ENCODE results near the gene ZBTB7C.

Gene ZBTB7C

DNA sequence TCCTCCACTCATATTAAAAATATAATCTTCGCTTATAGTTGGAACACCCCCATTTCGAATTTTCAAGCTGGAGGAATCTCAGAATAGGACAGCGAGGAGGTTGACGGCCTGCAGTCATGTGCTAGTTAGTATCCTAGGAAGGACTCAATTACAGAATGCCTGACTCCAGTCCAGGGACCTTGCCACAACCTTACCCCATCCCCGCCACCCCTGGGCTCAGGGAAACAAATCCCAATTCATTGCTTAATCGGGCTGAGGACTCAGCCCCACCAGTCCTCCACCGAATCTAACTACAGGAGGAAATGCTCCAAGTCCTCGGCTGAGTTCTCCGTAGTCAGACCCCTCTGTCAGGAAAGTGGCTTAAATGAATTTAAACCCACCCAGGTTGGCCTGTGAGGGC is 31.7 kb upstream of the ZBTB7C start:
- no peak overlapping the region for H3K27ac ChIP-seq (ENCODE audit: extremely low read depth, low read depth, low read length)
- H3K4me1 ChIP-seq (ENCODE audit: control insufficient read depth, insufficient read depth, low read length), result no peaks in the 10 kb centered on the region; the same call in 1 of the 2 replicates
- H3K4me3 ChIP-seq (ENCODE audit: low read depth, low read length), result no peak overlapping the region
- ChIA-PET CTCF (interaction anchor here (2.9 to 9.4 kb wide), 2 partner anchors 210 to 413 kb away, joined by 14 to 206 read pairs; no protein-coding TSS in a partner anchor), POLR2A (no interaction called here)
- TF ChIP-seq SP3 (tag by site-specific recombination; IDR thresholded peaks at IDR 0.05) (no peak), FEZF1 (tag by site-specific recombination; IDR thresholded peaks at IDR 0.05) (no peak), MEIS1 (CRISPR knock-in tag; IDR thresholded peaks at IDR 0.05; ENCODE audit: borderline replicate concordance) (no peak), KLF10 (tag by site-specific recombination; IDR thresholded peaks at IDR 0.05) (no peak)
- TF ChIP-seq, protein P1, sequence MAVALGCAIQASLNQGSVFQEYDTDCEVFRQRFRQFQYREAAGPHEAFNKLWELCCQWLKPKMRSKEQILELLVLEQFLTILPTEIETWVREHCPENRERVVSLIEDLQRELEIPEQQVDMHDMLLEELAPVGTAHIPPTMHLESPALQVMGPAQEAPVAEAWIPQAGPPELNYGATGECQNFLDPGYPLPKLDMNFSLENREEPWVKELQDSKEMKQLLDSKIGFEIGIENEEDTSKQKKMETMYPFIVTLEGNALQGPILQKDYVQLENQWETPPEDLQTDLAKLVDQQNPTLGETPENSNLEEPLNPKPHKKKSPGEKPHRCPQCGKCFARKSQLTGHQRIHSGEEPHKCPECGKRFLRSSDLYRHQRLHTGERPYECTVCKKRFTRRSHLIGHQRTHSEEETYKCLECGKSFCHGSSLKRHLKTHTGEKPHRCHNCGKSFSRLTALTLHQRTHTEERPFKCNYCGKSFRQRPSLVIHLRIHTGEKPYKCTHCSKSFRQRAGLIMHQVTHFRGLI (tag by site-specific recombination; IDR thresholded peaks at IDR 0.05), result no peak
- H3K36me3 ChIP-seq (ENCODE audit: control insufficient read depth in 2 of 2, insufficient read depth in 1 of 2, low read length in 2 of 2), result no peaks in the 10 kb centered on the region
- no peaks in the 10 kb centered on the region for H3K9me3 ChIP-seq (ENCODE audit: control insufficient read depth, insufficient read depth, low read depth, low read length)

- ChIA-PET CTCF (interaction anchor here (0.8 to 6.4 kb wide), 7 partner anchors 9 to 409 kb away, joined by 3 to 66 read pairs (median 4); no protein-coding TSS in a partner anchor), POLR2A (no interaction called here)
- Histone ChIP-seq H3K4me1 (ENCODE audit: control insufficient read depth, insufficient read depth, low read length) (no peaks in the 10 kb centered on the region), H3K36me3 (ENCODE audit: control insufficient read depth in 2 of 2, insufficient read depth in 1 of 2, low read length in 2 of 2) (no peaks in the 10 kb centered on the region), H3K9me3 (ENCODE audit: control insufficient read depth, insufficient read depth, low read depth, low read length) (no peaks in the 10 kb centered on the region), H3K27ac (ENCODE audit: extremely low read depth, low read depth, low read length) (no peak overlapping the region), H3K4me3 (ENCODE audit: low read depth, low read length) (no peak overlapping the region)
- no peak for TF ChIP-seq INSM2 (tag by site-specific recombination; IDR thresholded peaks at IDR 0.05)
- no peak for TF ChIP-seq KLF16 (tag by site-specific recombination; IDR thresholded peaks at IDR 0.05)
- no peak for TF ChIP-seq ZNF404 (tag by site-specific recombination; IDR thresholded peaks at IDR 0.05)
- TF ChIP-seq ZBTB11 (tag by site-specific recombination; conservative IDR thresholded peaks at IDR 0.05; ENCODE audit: low read depth), result no peak
- TF ChIP-seq BCL11B (tag by site-specific recombination; IDR thresholded peaks at IDR 0.05; ENCODE audit: low read depth), result no peak
- no peak for TF ChIP-seq EGR2 (tag by site-specific recombination; IDR thresholded peaks at IDR 0.05; ENCODE audit: low read depth)
- no peak for TF ChIP-seq KLF7 (tag by site-specific recombination; IDR thresholded peaks at IDR 0.05; ENCODE audit: borderline replicate concordance)
- no peak for TF ChIP-seq ZNF529 (tag by site-specific recombination; IDR thresholded peaks at IDR 0.05; ENCODE audit: insufficient replicate concordance)
- TF ChIP-seq TRIM28 (IDR thresholded peaks at IDR 0.05; ENCODE audit: borderline replicate concordance, low read length), result no peak
- no peak for TF ChIP-seq ZSCAN18 (tag by site-specific recombination; IDR thresholded peaks at IDR 0.05)
- no peak for TF ChIP-seq ZNF610 (tag by site-specific recombination; IDR thresholded peaks at IDR 0.05; ENCODE audit: borderline replicate concordance)
- no peak for TF ChIP-seq ZNF560 (tag by site-specific recombination; IDR thresholded peaks at IDR 0.05; ENCODE audit: borderline replicate concordance)
- no peak for TF ChIP-seq ZIC2 (tag by site-specific recombination; IDR thresholded peaks at IDR 0.05)
- TF ChIP-seq ZBTB7A (tag by site-specific recombination; IDR thresholded peaks at IDR 0.05; ENCODE audit: low read depth), result no peak
- no peak for TF ChIP-seq ZBTB20 (tag by site-specific recombination; IDR thresholded peaks at IDR 0.05)
- TF ChIP-seq SETDB1 (IDR thresholded peaks at IDR 0.05; ENCODE audit: insufficient read length, low read length), result no peak
- TF ChIP-seq ZNF837 (tag by site-specific recombination; IDR thresholded peaks at IDR 0.05), result no peak
Measured at GRCh38 chr18:48436907-48437306, 27.7 kb upstream of the ZBTB7C start.
